GM18511 (cell line): Measurements from ENCODE around the gene ZSCAN25.
"Not testable (repeated sequence)": the region's sequence is repeated elsewhere in the genome, so short reads cannot be mapped to it uniquely, and the experiment has no call there.

Experiments used
- ATAC-seq: cut with Tn5 transposase; IDR thresholded peaks from one replicate; pipeline ENCODE4 v1.9.1; 2021; ENCODE audit warnings: mild to moderate bottlenecking, moderate library complexity; ENCODE audit not compliant: unreplicated experiment

The ZSCAN25 gene

DNA sequence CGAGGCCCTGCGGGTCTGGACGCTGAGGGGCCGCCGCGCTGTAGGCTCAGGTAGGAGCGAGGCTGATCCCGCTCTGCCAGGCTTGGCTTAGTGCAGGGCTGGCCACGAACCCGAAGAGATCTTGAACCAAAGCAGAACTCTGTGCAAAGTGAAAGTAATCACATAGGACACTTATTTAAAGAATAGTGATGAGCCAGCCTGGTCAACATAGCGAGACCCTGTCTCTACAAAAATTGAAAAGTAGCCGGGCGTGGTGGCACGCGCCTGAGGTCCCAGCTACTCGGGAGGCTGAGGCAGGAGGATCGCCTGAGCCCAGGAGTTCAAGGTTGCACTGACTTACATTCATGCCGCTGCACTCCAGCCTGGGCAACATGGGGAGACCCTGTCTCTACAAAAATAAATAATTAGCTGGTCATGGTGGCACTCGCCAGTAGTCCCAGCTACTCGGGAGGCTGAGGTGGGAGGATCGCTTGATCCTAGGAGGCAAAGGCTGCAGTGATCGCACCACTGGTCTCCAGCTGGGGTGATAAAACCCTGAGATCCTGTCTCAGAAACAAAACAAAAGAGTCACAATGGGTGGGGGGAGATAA lies 541 bp downstream of the ZSCAN25 start:
- ATAC-seq: no peak

DNA sequence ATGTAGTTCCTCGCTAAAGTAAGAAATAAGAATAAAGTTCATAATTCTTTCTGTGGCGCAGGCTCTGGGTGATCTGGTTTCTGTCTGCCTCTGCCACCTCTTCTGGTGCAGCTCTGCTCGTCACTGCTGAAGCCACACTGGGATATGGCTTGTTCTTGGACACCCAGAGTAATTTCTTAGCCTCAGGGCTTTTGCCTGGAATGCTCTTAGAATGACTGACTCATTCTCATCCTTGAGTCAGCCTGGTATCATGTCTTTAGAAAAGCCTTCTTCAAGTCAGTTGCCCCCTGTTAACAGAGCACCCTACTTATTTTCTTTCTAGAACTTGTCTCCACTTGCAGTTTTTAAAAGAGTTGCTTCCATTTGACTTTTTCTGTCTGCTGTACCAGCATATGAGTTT lies 2.0 kb downstream of the ZSCAN25 start:
- ATAC-seq: no peak

DNA sequence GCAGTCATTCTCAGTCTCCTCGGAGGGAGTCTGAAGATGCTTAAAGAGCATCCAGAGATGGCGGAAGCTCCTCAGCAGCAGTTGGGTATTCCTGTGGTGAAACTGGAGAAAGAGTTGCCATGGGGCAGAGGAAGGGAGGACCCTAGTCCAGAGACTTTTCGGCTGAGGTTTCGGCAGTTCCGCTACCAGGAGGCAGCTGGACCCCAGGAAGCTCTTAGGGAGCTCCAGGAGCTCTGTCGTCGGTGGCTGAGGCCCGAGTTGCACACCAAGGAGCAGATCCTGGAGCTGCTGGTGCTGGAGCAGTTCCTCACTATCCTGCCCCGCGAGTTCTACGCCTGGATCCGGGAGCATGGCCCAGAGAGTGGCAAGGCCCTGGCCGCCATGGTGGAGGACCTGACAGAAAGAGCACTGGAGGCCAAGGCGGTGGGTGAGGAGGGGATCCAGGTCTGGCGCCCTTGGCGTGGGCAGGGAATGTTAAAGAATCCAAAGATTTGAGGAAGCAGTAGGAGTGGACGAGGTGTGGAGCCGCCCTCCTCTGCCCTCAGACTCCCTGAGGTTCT lies 2.9 kb downstream of the ZSCAN25 start:
- ATAC-seq: no peak

DNA sequence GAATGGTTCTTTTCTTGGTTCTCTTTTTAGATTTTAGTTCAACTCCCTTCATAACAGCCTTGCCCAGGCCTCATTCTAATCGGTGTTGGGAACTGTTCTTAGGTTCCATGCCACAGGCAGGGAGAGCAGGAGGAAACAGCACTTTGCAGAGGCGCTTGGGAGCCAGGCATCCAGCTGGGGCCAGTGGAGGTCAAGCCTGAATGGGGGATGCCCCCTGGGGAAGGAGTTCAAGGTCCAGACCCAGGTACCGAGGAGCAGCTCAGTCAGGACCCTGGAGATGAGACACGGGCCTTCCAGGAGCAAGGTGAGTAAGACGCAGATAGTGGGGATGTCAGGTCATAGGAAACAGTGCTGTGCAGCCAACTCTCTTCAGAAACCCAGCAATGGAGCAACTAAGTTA lies 4.5 kb downstream of the ZSCAN25 start:
- no peak for ATAC-seq

DNA sequence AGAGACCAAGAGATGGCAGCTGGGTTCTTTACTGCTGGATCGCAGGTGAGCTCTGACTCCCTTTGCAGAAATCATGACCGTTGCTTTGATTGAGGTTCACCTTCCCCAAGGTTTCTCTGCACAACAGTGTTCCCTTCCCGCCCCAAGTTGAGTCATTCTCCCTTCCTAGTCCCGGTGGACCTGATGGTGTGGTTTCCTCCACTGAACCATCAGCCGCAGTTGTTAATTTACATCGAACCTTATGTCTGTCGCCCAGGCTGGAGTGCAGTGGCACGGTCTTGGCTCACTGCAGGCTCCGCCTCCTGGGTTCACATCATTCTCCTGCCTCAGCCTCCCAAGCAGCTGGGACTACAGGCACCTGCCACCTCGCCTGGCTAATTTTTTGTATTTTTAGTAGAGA lies 5.8 kb downstream of the ZSCAN25 start:
- ATAC-seq: no peak

DNA sequence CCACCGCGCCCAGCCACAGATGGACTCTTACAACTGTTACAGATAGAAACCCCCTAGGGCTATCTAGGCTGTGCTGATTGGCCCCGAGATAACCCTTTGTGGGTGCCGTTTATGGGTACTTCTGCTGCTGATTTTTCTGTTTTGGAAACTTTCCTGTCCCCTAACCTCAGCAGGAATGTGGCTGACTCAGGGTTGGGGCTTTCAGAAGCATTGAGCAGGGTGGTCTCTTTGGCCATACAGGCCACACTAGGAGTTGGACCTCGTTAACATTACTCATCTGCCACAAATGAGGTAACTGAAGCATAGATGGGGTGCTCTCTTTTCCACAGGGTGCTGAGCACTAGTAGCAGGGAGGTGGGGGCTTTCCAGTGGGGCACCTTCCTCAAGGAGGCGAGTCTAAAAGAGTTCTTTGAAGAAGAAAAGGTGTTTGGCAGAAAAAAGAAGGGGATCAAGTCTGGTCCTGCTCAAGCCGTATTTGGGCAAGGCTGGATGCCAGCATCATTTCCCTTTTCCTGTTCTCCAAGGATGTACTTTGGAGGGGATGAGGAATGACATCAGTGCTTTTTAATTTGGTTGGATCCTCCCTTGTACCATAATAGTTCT lies 6.4 kb downstream of the ZSCAN25 start:
- ATAC-seq: no peak

DNA sequence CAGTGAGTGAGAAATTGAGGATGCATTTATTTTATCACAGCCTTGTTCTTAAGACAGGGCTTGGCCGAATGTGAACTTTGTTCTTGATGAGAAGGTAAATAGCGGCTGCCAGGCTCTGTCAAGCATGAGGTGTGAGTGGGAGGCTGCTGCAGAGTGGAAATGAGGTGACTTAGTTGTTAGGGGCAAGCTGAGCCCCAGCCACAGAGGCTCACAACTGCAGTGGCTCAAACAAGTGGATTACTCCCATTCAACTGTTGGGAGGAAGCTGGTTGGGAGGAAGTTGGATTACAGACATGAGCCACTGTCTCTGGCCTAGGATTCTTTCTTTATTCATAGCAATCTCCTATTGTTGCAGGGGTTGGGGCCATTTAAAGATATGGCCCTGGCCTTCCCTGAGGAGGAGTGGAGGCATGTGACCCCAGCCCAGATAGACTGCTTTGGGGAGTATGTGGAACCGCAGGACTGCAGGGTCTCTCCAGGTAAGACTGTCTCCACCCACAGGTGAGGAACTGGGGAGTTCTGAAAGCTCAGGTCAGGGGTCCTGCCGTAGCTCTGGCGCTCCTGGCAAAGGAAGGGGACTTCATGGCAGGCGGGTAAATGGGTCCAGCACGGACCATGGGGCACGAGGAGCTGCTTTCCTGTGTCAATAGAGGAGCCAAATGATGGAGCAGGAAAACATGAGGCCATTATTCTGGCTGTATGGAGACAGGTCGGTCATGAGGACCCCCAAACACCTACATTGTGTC lies 7.1 kb downstream of the ZSCAN25 start:
- ATAC-seq: no peak

DNA sequence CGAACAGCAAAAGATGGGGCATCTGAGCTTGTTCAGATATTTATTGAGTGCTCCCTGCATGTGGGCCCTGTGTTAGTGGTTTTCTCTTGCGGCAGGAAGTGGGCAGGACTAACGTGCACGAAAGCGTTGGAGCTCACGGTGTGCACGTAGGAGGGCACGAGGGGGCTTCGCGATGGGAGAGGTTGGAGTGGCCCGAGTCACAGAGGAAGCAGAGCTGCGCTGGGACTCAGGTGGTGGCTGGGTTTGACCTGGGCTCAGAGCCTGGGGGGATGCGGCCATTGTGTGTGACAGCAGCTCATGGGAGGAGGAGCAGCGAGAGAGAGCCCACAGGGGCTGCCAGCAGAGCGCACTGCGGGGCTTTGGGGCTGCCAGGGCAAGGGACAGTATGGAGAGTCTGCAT lies 7.7 kb downstream of the ZSCAN25 start:
- ATAC-seq: no peak

DNA sequence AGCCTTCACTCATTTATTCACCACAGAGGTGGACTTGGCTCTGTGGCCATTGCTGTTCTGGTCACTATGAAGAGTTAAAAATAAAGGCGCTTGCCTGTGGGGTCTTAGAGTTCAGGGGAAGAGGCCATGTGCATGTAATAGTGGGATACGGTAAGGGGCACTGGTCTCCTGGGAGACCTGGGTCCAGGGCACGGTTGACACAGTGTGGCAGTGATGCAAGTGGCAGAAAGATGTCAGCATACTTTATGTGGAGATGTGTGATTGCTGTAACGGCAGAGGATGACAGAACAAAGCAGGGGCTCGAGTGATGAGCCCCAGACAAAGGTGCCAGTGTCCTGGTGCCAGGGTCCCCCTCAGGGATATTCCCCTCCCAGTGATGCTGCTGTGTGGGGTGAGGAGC lies 8.6 kb downstream of the ZSCAN25 start:
- ATAC-seq: no peak

DNA sequence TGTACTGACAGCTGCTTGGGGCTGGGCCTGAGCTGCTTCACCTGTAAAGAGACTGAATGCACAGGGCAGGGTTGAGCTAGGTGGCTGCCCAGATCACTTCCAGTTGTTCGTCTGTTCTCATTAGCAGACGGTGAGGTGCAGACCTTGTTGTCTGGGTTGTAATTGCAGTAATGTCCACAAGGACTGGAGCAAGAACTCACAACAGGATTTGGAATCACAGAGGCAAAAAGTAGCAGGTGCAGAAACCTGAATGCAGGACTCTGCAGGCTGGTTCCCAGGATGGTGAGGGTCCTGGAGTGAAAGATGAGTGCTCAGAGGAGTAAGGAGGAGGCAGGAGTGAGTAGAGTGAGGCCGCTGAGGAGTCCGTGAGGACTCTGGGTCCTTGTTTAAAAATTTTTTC lies 9.2 kb downstream of the ZSCAN25 start:
- ATAC-seq: no peak

DNA sequence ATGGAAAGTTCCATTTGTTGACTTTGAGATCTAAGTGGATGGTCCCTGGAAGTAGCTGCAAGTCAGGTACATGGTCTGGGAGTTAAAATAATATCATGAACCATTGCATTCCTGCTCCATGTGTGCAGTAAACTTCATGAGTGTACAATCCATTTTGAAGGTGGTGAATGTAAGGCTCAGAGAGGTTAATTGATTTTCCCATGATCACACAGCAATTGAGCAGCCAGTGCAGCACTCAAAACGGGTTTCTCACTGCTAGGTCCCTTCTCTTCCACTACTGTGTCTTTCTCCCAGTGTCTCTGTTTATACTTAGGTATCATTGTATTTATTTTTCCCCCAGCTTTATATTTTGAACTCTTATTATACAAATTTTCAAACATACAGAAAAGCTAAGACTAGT lies 9.9 kb downstream of the ZSCAN25 start:
- ATAC-seq: no peak

DNA sequence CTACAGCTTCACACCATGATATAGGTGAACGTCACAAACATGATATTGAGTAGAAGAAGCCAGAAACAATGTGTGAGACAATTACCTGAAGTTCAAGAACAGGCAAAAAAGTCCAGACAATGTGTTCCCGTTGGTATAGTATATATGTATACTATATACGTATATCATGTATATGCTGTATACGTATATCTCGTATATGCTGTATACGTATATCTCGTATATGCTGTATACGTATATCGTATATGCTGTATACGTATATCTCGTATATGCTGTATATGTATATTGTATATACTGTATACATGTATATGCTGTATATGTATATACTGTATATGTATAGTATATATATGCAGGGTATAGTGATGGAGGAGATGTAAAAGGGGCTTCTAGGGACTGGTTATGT lies 10.8 kb downstream of the ZSCAN25 start:
- no peak for ATAC-seq

DNA sequence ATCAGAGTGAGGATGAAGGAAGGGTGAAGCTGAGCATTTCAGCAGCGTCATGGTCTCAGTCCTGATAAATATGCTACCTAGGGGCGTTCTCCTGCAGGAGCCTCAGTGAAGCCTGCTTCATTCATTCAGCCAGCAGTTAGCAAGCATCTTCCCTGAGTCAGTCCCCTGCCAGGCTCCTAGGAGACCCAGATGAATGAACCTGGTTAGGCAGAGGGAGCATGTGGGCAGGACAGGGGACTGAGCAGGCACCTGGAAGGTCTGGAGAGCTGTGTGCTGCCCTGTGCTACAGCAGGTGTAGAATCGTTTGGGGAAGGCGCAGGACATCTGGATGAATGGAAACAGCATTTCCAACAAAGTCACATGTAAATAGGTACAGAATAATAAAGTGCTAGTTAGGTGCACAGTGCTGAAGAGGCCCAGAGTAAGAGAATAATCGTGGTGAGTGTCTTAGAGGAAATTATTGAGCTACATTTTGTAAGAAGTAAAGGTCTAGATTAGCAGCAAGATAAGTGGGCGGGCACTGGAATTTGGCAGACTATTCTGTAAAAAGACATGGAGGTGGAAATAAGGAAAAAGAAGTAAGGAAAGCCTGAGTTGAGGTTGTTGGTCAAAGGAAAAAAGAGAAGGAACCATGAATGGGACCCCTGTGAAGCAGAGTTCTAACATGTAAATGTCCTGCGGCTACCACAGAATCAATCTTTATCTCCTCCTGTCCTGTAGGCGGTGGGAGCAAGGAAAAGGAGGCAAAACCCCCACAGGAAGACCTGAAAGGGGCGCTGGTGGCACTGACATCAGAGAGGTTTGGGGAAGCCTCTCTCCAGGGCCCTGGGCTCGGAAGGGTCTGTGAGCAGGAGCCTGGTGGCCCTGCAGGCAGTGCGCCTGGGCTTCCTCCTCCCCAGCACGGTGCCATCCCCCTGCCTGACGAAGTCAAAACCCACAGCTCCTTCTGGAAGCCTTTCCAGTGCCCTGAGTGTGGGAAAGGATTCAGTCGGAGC lies 12.0 kb downstream of the ZSCAN25 start:
- ATAC-seq: no peak

DNA sequence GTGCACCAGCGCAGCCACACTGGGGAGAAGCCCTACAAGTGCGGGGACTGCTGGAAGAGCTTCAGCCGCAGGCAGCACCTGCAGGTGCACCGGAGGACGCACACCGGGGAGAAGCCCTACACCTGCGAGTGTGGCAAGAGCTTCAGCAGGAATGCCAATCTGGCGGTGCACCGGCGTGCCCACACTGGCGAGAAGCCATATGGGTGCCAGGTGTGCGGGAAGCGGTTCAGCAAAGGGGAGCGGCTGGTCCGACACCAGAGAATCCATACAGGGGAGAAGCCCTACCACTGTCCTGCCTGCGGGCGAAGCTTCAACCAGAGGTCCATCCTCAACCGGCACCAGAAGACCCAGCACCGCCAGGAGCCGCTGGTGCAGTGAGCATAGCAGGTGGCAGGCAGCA lies 12.9 kb downstream of the ZSCAN25 start:
- no peak for ATAC-seq

DNA sequence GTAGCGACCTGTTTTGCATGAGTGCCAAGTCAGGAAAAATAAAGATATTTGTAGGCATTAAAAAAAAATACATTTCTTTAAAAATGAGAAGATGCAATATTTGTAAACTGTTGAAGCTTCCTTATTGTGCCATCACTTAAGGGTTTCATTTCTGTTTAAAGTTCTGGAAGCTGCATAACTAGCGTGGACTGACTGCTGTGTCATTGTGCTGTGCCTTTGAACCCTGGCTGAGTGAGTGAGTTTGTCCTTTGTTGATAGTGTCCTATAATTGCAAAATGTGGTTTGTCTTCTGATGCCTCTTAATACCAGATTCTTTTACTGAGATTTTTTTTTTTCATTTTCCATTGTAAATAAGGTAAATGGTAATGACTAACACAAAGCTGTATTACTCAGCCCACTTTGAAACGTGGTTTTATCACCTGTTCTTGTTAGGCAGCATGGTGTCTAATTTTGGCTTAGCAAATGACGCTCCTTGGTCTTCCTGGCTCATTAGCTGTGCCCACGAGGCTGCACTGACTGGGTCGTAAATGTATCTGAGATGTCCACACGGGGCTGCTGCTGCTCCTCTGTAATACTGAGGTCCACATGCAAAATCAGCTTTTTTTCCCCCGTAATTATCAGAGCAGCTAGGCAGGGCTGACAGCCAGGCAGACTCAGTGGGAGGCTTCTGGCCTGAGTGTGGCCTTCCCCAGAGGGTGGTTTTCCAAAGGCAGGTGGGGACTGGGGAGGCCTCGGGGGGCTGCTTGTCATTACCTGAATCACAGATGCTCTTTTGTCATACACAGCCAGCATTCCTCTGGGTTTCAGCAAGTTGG lies 14.8 kb downstream of the ZSCAN25 start:
- no peak for ATAC-seq

DNA sequence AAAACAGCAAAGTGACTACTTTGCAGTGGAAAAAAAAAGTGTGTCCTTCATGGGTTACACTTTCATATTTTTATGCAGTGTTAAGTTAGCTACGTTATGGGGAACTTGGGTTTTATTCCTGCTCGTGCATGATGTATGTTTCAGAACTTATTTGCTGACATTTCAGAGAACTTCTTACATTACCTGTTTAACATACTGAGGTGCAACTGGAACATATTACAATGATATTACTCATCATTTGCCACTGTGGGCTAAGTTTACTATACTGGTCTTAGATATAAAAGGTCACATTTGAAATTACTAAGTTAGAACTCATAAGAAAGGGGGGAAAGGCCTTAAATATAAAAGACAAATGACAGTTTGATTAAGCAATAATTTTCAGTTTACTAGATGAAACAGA lies 20.7 kb downstream of the ZSCAN25 start:
- not testable (repeated sequence) for ATAC-seq

DNA sequence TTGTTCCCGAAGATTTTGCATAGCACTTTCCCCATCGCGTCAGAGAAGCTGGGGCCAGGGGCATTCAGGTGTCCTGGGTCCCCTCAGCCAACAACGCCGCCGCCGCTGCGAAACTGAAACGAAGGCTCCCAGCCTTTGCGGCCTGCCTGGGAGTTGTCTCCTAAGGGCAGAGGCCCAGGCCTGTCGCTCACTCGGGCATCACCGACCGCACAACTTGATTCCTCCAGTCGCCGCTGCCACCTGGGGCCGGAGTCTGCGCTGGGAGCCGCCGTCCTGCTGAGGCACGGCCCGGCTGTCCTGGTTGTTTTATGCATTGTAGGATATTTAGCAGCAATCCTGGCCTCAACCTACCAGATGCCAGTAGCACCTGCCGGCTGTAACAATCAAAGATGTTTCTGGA lies 22.0 kb downstream of the ZSCAN25 start:
- no peak for ATAC-seq

DNA sequence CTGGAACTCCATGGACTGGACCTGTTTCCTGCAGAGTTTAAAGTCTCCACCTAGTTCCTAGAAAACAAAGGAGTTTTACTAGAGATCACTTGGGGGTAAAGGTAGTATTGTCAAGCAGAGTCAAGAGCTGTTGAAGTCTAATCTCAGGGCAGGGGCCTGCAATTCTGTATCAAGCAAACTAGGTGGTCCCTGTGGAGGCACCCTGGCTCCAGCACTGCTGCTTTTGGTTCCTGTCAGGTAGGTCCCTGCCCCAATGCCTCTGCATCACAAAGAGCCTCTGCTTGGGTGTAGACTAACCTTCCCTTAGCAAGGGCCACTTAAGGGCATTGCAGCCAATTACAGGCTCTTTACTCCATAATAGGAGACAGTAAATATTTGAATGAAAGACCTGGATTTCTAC lies 22.5 kb downstream of the ZSCAN25 start:
- no peak for ATAC-seq

DNA sequence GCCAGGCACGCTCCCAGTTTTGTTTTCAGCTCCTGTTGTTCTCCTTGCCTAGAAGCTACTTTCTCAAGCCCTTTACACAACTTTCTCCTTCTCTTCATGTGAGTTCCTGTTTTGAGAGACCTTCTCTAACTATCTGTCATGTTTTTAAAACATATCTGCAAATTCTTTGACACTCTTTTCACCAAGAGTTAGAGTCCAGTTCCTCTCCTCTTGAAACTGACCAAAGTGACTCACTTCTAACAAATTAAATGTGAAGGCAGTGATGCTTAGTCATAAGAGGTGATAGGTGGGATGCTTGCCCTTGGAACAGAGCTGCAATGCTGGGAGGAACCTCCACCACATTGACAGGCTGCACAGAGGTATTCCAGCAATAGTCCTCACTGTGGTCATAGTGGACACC lies 25.3 kb downstream of the ZSCAN25 start:
- no peak for ATAC-seq

DNA sequence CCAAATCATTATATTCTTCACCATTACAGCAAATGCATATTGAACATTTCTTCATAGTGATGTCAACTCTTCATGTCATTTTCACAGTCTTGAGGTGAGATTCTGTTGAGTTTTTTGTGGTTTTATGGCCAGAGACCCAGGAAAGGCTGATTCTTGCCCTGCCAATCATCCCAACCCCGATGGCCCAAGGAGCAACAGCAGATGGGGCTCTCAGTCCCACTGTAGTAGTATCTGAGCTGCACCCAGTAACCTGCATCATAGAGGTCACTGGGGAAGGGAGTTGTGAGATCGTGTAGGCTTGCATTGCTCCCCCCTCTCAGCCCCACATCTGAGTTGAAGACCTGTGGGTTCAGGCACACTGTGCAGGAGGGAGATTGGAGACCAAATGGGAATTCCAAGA lies 26.7 kb downstream of the ZSCAN25 start:
- no peak for ATAC-seq
